IPS-NIHi7 (cell line): ENCODE measurements around the gene USP54.
"Not testable (repeated sequence)": the region's sequence is repeated elsewhere in the genome, so short reads cannot be mapped to it uniquely, and the experiment has no call there.

Experiments
- DNase-seq: peaks from one replicate; pipeline ENCODE4 v3.0.0; 2012; ENCODE audit warnings: mixed read lengths; ENCODE audit errors: extremely low spot score

Gene USP54

DNA sequence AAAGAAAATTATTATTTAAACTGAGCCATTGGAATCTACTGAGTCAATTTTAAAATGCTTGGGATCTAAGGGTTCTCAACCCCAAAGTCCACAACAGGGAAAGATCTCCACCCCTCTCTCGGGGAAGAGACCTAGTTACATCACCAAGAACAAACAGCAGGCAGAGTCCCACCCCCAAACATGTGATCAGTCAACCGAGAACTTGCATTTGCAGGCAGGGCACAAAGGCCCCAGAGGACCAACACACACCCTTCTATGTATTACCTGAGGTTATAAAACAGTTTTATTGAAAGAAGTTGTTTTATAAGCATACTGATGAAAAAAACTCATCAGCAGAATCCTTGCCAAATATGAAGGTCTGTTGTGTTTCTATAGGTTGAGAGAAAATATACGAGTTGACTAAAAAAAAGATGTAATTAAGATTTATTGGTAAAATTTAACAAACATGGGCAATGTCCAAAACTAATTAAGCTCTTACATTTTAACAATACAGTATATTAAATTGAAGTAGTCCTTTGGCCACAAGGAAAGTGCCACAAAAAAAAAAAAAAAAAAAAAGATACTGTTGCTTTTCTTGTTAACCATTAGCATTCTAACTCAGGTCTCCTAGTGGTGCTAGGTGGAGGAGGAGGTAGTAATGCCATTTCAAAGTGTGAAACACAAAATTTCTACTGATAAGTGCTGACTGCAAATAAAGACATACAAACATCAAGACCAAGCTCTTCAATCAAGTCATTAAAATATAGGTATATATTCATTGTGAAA is 975 bp upstream of the USP54 start:
- peak; percentile 89 for DNase-seq

DNA sequence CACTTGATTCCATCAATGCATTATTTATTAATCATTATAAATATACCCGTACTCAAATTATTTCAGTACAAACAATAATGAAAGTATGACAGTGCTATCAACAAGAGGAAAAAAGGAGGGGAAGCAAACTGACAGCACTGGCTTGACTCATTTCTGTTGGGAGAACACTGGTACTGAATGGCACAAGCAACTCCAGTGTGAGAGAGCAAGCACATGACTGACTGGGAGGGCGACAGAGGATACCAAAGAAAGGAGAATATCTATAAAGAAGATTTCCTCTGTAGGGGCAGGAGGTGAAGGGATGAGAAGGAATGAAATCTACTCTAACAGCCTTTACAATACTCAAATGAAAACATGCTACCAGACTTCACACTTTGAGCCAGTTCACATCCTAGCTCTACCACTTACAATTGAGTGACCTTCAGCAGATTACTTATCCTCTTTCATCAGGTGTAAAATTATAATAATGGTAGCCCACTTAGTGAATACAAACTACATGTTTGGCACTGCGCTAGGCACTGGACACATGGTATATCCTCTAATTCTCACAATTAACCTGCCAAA is 1.5 kb downstream of the USP54 start:
- peak; percentile 20 for DNase-seq

DNA sequence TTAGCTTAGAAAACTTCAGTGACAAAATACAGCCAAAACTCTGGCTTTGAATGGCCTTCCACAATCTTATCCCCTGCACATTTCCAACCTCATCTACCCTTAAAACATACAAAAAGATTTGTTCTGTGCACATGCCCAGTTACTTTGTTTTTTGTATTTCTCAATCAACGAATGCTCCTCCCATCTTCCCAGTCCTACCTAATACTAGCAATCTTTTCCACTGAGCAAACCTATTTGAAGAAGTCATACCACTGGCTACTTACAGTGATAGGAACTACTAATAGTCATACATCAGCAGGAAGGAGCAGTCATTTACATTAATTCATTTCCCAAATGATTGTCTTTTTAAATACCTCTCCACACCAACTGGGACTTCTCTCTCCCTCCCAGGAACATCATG is 2.5 kb downstream of the USP54 start:
- DNase-seq = no peak

DNA sequence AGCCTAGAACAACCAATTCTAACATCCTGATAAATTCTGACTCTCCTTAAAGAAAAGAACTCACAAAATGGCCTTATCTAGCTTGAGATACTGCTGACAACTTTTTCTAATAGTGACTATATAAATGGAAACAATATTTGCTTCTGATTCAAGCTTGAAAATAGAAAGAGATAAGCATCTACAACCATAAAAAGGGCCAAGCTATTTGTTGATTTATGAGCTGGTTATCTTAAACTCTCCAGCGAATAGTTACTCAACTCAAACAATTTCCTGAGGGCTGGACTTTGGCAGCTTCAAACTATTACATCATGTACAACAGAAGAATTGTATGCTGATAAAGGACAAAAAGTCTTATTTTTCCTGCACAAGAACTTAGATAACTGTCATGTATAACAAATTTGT is 4.6 kb downstream of the USP54 start:
- no peak for DNase-seq

DNA sequence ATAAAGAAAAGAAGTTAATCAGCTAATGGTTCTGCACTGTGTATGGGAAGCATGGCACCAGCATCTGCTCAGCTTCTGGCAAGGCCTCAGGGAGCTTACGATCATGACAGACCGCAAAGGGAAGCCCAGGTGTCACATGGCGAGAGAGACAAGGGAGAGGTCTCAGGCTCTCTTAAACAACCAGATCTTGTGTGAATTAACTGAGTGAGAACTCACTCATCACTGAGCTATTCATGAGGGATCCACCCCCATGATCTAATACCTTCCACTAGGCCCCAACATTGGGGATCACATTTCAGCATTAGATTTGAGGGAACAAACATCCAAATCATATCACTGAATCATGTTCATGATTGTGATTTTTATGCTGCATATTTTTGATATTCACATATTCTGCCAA is 5.8 kb downstream of the USP54 start:
- no peak for DNase-seq

DNA sequence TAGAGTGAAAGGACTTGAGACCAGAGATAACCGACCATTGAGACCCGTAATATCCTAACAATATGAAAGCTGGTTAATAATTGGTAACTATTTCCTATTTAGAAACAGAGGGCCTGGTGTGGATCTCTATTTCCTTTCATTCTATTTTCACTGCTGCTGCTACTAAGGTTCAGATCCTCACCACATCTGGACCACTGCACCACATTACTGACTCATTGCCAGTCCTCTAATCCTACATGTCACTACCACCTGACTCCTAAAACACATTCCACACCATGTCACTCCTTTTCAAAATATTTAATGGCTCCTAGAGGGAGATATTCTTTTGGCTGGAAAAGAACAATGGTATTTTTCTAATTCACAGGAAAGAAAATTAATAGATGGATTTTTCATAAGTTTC is 6.4 kb downstream of the USP54 start:
- no peak for DNase-seq

DNA sequence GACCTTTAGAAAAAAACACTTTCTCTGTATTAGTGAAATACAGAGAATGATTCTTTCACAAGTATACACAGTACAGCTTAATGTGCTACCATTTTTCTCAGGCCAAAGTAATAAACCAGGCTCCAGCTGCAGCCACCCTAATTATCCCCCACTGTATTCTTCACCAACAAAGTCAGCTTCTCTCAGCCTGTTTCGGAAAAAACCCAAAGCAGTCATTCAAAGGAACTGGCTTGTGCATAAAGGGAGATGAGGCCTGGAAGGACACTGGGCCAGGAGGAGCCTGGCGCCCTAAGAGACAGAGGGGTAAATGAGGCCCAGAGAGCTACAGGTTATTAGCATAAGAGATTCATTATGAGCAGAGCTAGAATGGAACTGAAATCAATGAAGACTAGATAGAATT is 9.2 kb downstream of the USP54 start:
- DNase-seq = no peak

DNA sequence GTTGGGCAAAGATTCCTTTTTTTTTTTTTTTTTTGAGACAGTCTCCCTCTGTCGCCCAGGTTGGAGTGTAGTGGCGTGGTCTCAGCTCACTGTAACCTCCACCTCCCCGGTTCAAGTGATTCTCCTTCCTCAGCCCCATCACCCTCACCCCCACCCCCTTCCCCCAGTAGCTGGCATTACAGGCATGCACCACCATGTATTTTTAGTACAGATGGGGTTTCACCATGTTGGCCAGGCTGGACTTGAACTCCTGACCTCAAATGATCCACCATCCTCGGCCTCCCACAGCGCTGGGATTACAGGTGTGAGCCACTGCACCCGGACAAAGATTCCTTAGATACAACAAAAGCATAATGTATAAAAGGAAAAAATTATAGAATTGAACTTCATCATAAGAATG is 12.2 kb downstream of the USP54 start:
- not testable (repeated sequence) for DNase-seq

DNA sequence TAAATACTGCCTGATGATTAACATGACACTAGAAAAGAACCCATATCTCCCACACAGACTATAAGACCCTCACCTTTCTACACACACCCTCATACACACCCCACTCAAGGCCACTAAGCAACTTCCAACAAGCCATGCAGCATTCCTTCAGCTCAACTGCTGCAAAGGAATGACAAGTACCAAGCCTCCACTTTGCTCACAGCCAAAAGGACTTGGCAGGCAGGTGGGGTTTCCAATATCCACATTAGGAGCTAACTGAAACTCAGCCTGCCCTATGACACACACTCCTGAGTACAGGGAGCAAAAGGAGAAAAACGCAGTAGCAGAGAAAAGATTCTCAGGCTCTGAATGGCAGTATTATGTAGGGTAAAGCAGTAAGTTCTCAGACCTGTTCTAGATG is 13.4 kb downstream of the USP54 start:
- DNase-seq = peak; percentile 25

DNA sequence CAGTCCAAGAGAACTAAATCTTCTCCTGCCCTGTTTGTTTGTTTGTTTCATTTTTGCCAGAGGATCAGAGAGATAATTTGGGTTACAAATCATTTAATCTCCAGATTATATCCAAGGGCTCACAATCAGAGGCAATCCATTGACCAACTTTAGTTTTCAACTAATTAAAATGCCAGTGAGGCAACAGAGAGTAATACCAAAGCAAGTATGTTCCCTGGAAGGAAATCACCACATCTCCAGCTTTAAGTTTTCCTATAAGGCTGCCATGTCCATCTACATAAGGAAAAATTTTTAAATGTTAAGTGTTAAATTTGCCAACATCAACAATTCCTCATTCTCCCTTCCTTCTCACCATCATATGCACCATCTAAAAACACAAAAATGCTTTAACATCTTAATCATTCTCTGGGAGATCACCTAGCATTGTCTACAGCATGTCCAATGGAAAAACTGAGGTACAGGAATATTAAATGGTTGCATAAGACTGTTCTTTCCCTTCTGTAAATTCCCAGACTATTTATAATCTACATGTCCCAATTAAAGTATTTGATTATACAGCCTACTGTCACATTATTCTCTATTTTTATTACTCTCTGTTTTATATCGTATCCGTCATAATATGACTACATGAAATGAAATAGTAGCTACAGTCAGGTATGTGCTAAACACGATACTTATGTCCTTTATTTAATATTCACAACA is 14.1 kb downstream of the USP54 start:
- no peak for DNase-seq

DNA sequence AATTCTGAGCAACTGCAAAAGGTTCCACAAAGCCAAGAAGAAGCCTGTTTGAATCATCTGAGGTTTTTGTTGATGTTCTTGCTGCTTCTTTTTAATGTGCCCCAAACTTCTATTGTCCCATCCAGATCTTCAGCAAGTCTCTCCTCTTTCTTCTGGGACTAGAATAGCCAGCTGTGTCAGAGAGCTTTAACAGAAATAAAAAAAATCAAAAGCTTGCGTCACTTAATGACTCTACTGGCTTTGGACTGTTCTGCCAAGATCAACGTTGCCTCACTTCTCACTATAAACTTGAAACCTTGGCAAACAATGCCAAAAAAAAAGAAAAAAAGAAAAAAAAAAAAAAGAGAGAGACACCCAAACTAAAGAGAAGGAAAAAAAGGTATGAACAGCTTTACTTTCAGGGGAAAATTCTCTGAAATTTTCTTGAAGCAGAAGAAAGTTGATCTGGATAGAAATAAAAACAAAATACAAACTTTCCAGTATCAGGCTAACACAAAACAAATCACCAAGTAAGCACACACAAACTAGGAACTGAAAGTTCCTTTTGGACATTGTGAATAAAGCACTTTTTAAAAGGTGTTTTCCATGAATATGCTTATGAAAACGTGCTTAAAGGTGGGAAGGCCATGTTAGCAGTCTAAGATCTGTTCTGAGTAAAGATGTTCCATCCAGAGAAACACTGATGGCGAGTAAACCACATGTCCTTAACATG is 14.8 kb downstream of the USP54 start:
- no peak for DNase-seq

DNA sequence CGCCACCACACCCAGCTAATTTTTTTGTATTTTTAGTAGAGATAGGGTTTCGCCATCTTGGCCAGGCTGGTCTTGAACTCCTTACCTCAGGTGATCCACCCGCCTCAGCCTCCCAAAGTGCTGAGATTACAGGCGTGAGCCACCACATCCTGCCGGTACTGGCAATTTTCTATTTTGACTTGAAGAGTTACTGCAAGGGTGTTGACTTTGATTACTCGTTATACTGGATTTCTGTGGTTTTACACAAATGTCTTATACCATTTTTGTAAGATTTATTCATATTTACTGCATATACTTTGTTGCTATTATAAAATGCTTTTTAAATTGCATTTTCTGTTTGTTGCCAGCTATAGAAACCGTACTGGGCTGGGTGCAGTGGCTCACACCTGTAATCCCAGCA is 24.1 kb downstream of the USP54 start:
- not testable (repeated sequence) for DNase-seq

DNA sequence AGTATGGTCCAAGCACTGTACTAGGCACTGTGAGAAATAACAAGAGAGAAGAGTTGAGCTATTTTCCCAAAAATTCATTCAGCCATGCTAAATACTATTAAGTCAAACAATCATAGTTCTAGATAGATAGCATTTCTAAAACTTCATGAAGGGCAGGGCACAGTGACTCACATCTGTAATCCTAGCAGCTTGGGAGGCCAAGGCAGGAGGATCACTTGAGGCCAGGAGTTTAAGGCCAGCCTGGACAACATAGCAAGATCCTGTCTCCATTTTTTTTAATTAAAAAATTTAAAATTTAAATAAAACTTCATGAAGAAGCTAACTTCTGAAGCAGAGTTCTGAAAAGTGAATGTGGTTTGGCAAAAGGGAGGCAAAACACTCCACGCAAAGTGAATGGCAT is 29.9 kb downstream of the USP54 start:
- DNase-seq = no peak

DNA sequence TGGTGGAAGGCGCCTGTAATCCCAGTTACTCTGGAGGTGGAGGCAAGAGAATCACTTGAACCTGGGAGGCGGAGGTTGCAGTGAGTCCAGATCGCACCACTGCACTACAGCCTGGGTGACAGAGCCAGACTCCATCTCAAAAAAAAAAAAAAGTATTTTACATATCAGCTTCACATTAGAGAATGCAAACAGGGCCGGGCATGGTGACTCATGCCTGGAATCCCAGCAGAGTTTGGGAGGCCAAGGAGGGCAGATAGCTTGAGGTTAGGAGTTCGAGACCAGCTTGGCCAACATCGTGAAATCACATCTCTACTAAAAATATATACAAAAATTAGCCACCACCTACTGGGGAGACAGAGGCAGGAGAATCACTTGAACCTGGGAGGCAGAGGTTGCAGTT is 31.6 kb downstream of the USP54 start:
- no peak for DNase-seq

DNA sequence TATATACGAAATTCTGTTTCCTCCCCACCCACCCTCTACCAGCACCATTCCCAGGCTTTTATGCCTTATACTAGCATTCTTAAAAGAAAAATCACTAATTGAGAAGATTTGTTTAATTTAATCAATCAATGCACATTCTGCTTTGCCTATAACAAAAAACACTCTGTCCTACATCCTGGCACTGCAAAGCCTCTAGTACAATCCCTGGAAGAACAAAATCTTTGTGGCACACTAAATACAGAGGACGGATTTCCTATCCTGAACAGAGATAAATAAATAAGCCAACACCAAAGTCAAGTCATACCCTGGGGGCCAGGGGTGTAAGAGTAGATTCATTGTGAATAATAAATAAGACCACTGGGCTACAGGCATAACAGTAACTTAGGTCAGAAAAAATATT is 34.3 kb downstream of the USP54 start:
- no peak for DNase-seq

DNA sequence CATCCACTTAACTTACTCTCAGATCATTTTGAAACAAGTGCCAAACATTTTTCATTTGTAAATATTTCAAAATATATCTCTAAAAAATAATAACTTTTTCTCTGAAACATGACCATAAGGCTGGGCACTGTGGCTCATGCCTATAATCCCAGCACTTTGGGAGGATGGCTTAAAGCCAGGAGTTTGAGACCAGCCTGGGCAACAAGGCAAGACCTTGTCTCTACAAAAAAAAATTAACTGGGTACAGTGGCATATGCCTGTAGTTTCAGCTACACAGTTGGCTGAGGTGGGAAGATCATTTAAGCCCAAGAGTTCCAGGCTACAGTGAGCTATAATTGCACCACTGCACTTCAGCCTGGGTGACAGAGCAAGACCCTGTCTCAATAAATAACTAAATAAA is 36.4 kb downstream of the USP54 start:
- DNase-seq = no peak

DNA sequence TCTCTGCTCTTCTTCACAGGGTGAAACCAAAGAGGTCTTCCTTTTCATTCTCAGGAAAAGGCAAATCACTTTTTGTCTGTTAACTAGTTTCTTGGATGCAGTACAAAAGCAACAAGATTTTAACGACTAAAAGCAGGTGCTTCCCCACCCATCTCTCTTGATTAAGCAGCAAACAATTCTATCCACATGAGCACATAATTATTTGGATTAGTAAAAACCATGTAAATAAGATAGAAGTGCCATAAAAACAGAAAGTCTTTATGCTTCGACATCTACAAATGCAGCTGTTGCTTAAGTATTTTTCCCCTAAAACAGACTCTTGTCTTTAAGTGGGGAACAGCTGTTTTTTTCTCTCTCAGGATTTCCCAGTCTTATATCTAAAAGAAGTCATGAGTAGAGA is 37.4 kb downstream of the USP54 start:
- DNase-seq = no peak

DNA sequence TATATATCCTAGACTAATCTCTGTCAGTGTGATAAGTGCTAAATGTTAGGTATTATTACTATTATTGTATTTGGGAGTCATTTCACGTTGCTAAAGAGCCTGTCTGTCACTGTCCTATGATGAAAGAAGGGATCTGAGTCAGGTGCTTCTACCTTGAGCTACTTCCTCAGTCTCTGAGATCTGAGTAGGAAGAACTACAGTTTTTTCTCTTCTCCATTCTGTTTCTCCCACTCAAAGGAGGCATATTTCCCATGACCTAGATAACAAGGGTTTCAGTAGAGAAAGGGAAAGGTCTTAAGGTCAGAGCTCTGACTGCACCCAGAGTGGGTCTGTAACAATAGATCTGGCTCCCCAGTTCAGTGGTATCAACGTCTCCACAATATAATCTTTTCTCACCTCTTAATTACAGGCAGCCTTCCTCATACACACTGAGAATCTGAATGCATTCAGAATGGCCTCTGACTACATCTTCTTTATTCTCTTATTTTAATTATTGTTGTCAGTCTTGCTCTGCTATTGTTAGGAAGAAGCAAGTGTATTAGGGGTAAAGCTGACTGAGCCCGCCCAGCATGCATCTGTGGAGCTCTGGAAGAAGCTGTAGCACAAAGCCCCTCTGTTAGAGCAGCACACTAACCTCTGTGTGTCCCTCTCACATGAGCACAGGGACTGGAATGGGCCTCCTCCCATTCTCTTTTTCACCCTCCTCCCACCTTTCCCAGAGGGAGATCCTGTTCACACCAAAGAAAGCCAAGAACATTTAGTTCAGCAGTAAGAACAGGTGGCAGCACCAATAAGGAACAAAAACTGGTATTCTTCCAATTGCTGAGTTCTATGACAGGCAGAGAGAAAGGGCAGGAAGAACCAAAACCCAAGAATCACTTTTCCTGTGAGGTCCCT is 38.1 kb downstream of the USP54 start:
- no peak for DNase-seq

DNA sequence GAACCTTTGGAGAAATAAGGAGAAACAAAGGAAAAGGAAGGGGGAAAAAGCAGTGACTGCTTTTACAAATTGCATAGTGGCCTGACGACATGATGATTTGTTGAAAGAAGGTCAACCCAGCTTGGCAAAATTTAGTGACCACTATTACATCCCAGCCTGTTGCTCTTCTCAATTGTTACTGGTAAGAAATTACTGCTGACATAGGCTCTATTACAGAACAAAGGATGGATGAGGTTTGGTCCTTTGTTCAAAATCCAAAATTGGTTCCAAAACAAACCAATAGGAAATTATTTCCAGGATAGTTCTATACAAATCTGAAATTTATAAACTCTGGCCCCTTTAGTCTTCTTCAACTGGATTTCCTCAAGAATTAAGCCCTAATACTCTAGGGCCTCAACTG is 39.6 kb downstream of the USP54 start:
- DNase-seq = no peak

DNA sequence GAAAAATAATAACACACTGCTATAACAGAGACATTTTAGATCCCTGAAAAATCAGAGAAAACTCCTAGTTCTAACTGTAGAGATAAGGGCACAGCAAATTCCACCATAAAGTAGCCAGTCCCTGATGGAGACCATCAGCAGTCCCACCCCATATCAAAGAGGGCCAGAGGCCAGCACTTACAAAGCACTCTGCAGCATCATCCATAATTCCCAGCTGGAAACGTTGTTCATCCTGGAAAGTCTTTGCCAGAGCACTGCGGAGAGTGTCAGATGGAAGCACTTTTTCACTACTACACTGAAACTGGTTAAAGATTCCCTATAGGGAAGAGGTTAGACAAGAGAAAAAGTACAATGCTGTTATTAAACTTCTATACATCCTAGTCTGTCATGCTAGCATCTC is 45.8 kb downstream of the USP54 start:
- DNase-seq = no peak

DNA sequence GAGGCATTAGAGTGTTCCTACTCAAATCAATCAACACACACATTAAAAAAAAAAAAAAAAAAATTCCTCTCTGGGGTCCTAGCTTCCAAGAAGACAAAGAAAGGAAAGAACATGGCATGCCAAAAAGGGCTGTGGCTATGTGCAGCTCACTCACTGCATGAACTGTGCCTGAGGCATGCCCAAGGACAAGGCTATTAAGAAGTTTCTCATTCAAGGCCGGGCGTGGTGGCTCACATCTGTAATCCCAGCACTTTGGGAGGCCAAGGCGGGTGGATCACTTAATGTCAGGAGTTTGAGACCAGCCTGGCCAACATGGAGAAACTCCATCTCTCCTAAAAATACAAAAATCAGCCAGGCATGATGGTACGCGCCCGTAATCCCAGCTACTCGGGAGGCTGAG is 53.4 kb downstream of the USP54 start:
- DNase-seq = no peak

DNA sequence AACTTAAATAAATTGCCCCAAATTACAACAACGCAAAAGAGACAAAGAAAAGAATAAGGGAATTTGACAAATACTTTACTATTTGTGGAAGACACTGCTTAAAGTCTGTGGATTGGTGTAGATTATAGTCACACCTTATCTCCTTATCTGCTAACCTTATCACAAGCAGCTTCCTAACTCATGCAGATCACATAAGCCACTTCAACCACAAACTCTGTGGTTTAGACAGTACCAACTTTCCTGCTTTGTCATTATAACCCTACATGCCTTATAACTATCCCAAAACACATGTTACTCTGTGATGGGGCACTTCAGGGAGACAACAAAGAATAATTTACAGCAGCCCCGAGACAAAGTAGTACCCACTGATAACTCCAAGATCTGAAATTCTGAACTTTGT is 53.9 kb downstream of the USP54 start:
- DNase-seq = no peak
